Upper lobe of left lung (tissue), 4 donors: ENCODE results near the gene HMX1.

Source experiments
- CTCF ChIP-seq, 6 experiments: fragments of 450-650 bp in 4 of 6; fragments of 200-600 bp in 2 of 6; sonication (generic) in 2 of 6; IDR thresholded peaks; one replicate each; pipeline ENCODE4 v1.5.1; 2016 to 2019; ENCODE audit warnings: antibody characterized with exemption in 6 of 6
- EP300 ChIP-seq, 4 donors: sonication (generic); formaldehyde crosslinking; IDR thresholded peaks; one replicate each; pipeline ENCODE4 v1.5.1; 2017; ENCODE audit warnings: antibody characterized with exemption in 4 of 4, control low read depth in 2 of 4

GRCh38 chr4:8863686-8864682, 7.7 kb downstream of the HMX1 start:
- no peak for TF ChIP-seq CTCF (IDR thresholded peaks at IDR 0.05)
- TF ChIP-seq EP300 (IDR thresholded peaks at IDR 0.05) = no peak
